ENCODE measurements around the gene ADK. TPM values are rescaled to one million over a fixed set of nuclear protein-coding genes. Genes with fewer than 3 reads are reported as not detected.

Gene ADK
- total and polyA plus RNA-seq, 2 of the 4 experiments (the other 2 are of a cell fraction) = 30.6 to 40.9 TPM

DNA sequence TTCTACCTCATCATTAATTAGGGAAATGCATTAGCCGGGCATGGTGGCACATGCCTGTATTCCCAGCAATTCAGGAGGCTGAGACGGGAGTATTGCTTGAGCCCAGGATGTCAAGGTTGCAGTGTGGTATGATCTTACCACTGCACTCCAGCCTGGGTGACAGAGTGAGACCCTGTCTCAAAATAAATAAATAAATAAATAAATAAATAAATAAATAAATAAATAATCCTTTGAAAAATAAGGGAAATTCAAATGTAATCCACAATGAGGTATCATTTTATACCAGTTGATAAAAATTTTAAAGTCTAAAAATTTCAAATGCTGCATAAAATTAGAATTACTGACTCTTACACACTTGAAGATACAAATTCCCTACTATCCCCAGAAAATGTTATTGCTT is 334.3 kb downstream of the ADK start:
- no CpG with 5 or more reads among the region's 2 CpGs for WGBS, 2 experiments (ENCODE audit: extremely low coverage in 2 of 2, insufficient read length in 1 of 2)
- BruUV-seq (replicated peaks) = no TSS peak
- no peak for ATAC-seq (ENCODE audit: low read depth)
- H2BK20ac ChIP-seq (ENCODE audit: low read depth, low read length) = no peak overlapping the region
- H3K56ac ChIP-seq (ENCODE audit: extremely low read depth, insufficient read depth, low read length) = no peak overlapping the region
- H3K9me1 ChIP-seq (ENCODE audit: insufficient read depth, low read length) = no peaks in the 10 kb centered on the region
- in situ Hi-C loops (cut with MboI; ENCODE audit: low sequenced_read_pairs) = no loop called here
- no peak for TF ChIP-seq RFX5 (IDR thresholded peaks at IDR 0.05; ENCODE audit: low read depth, low read length)
- TF ChIP-seq NFE2L2 (IDR thresholded peaks at IDR 0.05; ENCODE audit: low read depth, low read length) = no peak
- TF ChIP-seq, protein P1, sequence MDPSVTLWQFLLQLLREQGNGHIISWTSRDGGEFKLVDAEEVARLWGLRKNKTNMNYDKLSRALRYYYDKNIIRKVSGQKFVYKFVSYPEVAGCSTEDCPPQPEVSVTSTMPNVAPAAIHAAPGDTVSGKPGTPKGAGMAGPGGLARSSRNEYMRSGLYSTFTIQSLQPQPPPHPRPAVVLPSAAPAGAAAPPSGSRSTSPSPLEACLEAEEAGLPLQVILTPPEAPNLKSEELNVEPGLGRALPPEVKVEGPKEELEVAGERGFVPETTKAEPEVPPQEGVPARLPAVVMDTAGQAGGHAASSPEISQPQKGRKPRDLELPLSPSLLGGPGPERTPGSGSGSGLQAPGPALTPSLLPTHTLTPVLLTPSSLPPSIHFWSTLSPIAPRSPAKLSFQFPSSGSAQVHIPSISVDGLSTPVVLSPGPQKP (IDR thresholded peaks at IDR 0.05; ENCODE audit: borderline replicate concordance, low read depth, low read length) = no peak
- TF ChIP-seq BHLHE40 (IDR thresholded peaks at IDR 0.05; ENCODE audit: low read depth, low read length) = no peak
- TF ChIP-seq, protein P2, sequence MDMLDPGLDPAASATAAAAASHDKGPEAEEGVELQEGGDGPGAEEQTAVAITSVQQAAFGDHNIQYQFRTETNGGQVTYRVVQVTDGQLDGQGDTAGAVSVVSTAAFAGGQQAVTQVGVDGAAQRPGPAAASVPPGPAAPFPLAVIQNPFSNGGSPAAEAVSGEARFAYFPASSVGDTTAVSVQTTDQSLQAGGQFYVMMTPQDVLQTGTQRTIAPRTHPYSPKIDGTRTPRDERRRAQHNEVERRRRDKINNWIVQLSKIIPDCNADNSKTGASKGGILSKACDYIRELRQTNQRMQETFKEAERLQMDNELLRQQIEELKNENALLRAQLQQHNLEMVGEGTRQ (IDR thresholded peaks at IDR 0.05; ENCODE audit: low read depth, low read length) = no peak
- no peak for TF ChIP-seq FOS (IDR thresholded peaks at IDR 0.05; ENCODE audit: low read depth, low read length)
- no peak for TF ChIP-seq POLR2A (IDR thresholded peaks at IDR 0.05; ENCODE audit: low read depth, low read length)
- TF ChIP-seq CHD1 (IDR thresholded peaks at IDR 0.05; ENCODE audit: low read depth, low read length) = no peak
- TF ChIP-seq CEBPB (IDR thresholded peaks at IDR 0.05; ENCODE audit: low read depth, low read length) = no peak
- TF ChIP-seq, protein P3, sequence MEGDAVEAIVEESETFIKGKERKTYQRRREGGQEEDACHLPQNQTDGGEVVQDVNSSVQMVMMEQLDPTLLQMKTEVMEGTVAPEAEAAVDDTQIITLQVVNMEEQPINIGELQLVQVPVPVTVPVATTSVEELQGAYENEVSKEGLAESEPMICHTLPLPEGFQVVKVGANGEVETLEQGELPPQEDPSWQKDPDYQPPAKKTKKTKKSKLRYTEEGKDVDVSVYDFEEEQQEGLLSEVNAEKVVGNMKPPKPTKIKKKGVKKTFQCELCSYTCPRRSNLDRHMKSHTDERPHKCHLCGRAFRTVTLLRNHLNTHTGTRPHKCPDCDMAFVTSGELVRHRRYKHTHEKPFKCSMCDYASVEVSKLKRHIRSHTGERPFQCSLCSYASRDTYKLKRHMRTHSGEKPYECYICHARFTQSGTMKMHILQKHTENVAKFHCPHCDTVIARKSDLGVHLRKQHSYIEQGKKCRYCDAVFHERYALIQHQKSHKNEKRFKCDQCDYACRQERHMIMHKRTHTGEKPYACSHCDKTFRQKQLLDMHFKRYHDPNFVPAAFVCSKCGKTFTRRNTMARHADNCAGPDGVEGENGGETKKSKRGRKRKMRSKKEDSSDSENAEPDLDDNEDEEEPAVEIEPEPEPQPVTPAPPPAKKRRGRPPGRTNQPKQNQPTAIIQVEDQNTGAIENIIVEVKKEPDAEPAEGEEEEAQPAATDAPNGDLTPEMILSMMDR (conservative IDR thresholded peaks at IDR 0.05; ENCODE audit: low read depth, low read length) = no peak
- no peak for TF ChIP-seq MXI1 (IDR thresholded peaks at IDR 0.05; ENCODE audit: borderline replicate concordance, low read depth, low read length)
- TF ChIP-seq SMC3 (IDR thresholded peaks at IDR 0.05; ENCODE audit: low read depth, low read length) = no peak
- no peak for TF ChIP-seq RCOR1 (IDR thresholded peaks at IDR 0.05; ENCODE audit: insufficient replicate concordance, low read length)
- no peak for TF ChIP-seq MAFK (IDR thresholded peaks at IDR 0.05; ENCODE audit: low read depth, low read length)
- TF ChIP-seq MAZ (IDR thresholded peaks at IDR 0.05; ENCODE audit: borderline replicate concordance, low read depth, low read length) = no peak
- TF ChIP-seq RAD21 (IDR thresholded peaks at IDR 0.05; ENCODE audit: low read length) = no peak
- H2AFZ ChIP-seq (replicated peaks; ENCODE audit: low read length, poor library complexity) = no peak overlapping the region
- H4K8ac ChIP-seq (ENCODE audit: low read depth in 2 of 2, low read length in 2 of 2) = no peak overlapping the region
- H3K14ac ChIP-seq (replicated peaks; ENCODE audit: low read depth, low read length) = no peak overlapping the region
- H2BK120ac ChIP-seq (ENCODE audit: low read depth, low read length) = no peak overlapping the region
- no peak overlapping the region for H3K4me3 ChIP-seq (ENCODE audit: insufficient read depth, low read depth, low read length)
- H3K79me1 ChIP-seq (ENCODE audit: low read depth in 1 of 2, low read length in 2 of 2) = no peaks in the 10 kb centered on the region; a peak in 1 of 4 replicates
- no peak overlapping the region for H2AK5ac ChIP-seq (ENCODE audit: low read depth, low read length)
- no peak overlapping the region for H3K23ac ChIP-seq (ENCODE audit: low read depth, low read length)
- H4K91ac ChIP-seq (ENCODE audit: insufficient read depth, low read depth, low read length) = no peak overlapping the region
- H3K9ac ChIP-seq (ENCODE audit: low read depth, low read length) = no peak overlapping the region
- H3K4me1 ChIP-seq (ENCODE audit: control insufficient read depth, insufficient read depth, low read length) = no peaks in the 10 kb centered on the region
- H3K36me3 ChIP-seq (ENCODE audit: control insufficient read depth, insufficient read depth, low read length) = no peaks in the 10 kb centered on the region
- H2BK5ac ChIP-seq (ENCODE audit: low read depth, low read length, poor library complexity, severe bottlenecking) = no peak overlapping the region
- intact Hi-C loops (cut with micrococcal nuclease) = no loop called here
- H3K4ac ChIP-seq (ENCODE audit: low read depth, low read length) = no peak overlapping the region
- H2BK15ac ChIP-seq (ENCODE audit: low read depth, low read length) = no peak overlapping the region
- no peak overlapping the region for H3K4me2 ChIP-seq (ENCODE audit: low read depth, low read length)
- no peaks in the 10 kb centered on the region for H4K20me1 ChIP-seq (ENCODE audit: insufficient read depth, low read length)
- dilution Hi-C loops (cut with HindIII; ENCODE audit: low sequenced_read_pairs, unreplicated experiment) = no loop called here
- DNase-seq = no peak
- H3K9me3 ChIP-seq (ENCODE audit: control insufficient read depth, insufficient read depth, low read length) = peaks cover 3% of the 10 kb centered on the region; the same call in 1 of the 2 replicates
- ChIA-PET POLR2A (ENCODE audit: unreplicated experiment) (no interaction called here), CTCF (no interaction called here)
- H2AK9ac ChIP-seq (replicated peaks; ENCODE audit: low read depth, low read length, poor library complexity) = no peak overlapping the region
- no peak overlapping the region for H4K5ac ChIP-seq (ENCODE audit: low read depth, low read length)
- no peaks in the 10 kb centered on the region for H3K27me3 ChIP-seq (ENCODE audit: control insufficient read depth, insufficient read depth, low read length)
- H3K18ac ChIP-seq (ENCODE audit: low read depth, low read length) = no peak overlapping the region
- H3K27ac ChIP-seq (ENCODE audit: insufficient read depth, low read length) = no peak overlapping the region

Measured in IMR-90 (cell line).